Embryonic facial prominence (tissue), 1 donor: ENCODE measurements around the gene KRT31.
"Not testable (repeated sequence)": the region's sequence is repeated elsewhere in the genome, so short reads cannot be mapped to it uniquely, and the experiment has no call there.

Experiments used
- DNase-seq: peaks from one replicate; pipeline ENCODE4 v3.0.0-alpha.2; 2016; ENCODE audit errors: extremely low spot score

The KRT31 gene

DNA sequence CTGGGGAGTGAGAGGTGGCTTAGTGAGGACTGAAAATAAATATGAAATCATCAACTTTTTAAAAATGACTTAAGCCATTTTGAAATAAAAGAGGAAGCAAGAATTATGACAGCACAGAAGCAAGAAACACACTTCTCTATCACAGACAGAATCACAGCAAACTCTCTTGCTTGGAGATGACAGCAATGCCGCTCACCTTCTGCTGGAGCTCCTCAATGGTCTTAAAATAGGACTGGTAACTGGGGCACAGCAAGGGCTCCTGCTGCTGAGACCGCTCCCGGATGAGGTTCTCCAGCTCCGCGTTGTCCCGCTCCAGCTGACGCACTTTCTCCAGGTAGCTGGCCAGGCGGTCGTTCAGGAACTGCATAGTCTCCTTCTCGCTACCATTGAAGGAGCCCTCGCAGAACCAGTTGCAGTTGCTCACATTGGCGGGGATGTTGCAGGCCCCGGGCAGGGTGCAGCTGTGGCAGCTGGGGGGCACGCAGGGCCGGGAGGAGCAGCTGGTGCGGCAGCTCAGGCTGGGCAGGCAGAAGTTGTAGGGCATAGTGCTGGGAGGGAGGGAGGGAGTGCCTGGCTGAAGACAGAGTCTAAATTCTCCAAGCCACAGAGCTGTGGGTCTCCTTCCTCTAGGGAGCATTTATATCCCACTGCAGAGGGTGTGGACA is at the start of gene KRT31:
TSS of gene KRT31 (minus strand) at position 613 of the 665 bp plus-strand sequence. CDS start at position 544, 69 bp downstream.
- no peak for DNase-seq

- no peak for DNase-seq
These were observed 49.4 kb upstream of the KRT31 start for GRCh38 chr17:41446806-41447205.

GRCh38 chr17:41444640-41445039 is 47.2 kb upstream of the KRT31 start:
- no peak for DNase-seq

DNA sequence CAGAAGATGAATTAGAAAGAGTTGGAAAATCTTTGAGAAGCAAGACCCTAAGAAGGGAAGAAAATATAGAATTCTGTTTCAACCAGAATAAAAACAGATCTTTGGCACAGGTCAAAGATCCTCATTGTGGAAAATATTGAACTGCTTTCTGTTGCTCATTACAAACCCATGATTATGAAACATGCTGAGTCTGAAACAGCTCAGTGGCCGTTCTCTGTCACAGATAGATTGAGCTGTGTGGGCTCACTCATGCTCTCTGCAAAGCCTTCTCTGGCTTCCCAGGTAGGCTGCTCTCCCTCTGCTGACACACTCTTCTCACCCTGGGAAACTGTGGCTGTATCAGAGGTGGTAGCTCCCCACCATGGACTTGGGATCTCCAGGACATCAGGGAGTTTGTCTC is 46.8 kb upstream of the KRT31 start:
- DNase-seq = no peak

GRCh38 chr17:41442739-41443138 is 45.3 kb upstream of the KRT31 start:
- DNase-seq = no peak

GRCh38 chr17:41440531-41441033 is 43.2 kb upstream of the KRT31 start, which contains the start of gene KRT38:
KRT38 (minus strand) TSS chr17:41440983; CDS start chr17:41440921, 62 bp downstream.
- DNase-seq = no peak

DNA sequence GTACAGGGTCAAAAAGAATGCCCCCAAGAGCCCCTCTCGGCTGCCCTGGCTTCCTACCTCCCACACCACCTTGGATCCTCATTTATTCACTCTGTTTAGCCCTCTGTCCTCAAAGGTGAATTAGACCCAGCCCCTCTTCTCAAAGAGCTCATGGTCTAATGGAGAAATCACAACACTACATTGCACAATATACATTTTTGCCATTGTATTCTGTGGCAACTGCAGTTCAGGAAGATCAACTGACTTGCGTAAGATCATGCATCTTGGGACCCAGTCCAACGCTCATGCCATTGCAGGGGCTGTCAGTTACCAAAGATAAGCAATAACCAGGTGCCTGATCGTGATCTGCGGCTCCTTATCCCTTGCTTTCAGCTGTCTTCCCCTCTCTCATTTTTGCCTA is 42.0 kb upstream of the KRT31 start:
- no peak for DNase-seq

DNA sequence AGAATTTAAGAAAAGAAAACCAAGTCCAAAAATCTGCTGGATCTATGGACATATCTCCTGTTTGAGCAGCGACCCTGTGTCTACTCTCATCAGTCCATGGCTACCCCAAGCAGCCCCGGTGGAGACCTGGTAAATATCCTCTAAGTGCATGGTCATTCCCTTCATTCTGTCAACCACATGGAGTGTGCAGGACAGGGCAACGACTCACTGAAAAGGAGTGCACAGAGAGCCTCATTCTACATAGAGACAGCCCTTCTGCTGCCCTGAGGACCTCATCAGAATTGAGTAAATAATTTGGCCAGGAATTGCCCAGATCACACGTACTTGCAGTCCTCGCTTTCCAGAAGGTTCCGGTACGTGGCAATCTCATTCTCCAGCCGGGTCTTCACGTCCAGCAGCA is 40.4 kb upstream of the KRT31 start:
- no peak for DNase-seq

DNA sequence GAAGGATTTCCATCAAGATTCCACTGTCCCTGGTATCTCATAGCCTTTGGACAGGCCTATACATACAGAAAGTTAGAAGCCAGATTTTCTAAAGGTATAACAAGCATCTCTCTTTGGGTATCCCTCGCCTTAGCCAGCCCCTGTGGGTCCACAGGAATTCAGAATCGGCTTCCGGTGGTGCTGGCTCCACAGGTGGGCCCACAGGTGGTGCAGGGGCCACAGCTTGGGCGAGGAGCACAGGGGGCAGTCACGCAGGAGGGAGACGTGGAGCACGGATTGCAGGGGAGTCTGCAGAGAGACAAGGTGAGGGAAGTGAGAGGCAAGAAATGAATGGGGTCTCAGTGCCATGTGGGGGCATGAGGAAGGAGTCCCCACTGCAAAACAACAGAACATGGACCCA is 39.8 kb upstream of the KRT31 start:
- DNase-seq = no peak

DNA sequence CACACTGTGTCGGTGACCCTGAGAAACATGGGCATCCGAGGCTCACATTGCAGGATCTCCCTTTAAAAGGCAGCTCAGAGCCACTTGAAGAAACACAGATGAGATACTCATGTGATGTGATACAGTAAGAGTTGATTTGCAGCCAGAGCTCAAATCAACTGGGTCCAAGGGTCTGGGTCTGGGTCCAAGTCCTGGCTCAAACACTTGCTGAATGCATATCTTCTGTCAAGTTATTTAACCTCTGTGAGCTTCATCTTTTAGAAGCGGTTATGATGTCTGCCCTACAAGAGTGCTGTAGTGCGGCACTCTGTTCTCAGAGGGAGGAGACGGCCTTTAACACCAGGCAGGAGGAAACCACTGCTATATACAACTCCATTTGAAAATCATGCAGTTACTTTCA is 37.0 kb upstream of the KRT31 start:
- DNase-seq = no peak

GRCh38 chr17:41434005-41434404 is 36.6 kb upstream of the KRT31 start:
- DNase-seq = no peak

GRCh38 chr17:41433586-41433985 is 36.2 kb upstream of the KRT31 start:
- DNase-seq = no peak

DNA sequence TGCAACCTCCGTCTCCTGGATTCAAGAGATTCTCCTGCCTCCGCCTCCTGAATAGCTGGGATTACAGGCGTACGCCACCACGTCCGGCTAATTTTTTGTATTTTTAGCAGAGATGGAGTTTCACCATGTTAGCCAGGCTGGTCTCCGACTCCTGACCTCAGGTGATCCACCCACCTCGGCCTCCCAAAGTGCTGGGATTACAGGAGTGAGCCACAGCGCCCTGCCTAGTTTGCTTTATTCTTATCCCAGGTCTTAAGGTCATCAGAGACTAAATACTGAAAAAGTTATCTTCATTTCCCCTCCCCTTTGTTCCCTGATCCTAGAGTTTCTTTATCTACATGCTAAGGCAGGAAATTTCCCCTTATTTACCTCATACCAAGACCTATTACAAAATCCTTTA is 33.0 kb upstream of the KRT31 start:
- not testable (repeated sequence) for DNase-seq

GRCh38 chr17:41429667-41430066 is 32.3 kb upstream of the KRT31 start:
- no peak for DNase-seq

DNA sequence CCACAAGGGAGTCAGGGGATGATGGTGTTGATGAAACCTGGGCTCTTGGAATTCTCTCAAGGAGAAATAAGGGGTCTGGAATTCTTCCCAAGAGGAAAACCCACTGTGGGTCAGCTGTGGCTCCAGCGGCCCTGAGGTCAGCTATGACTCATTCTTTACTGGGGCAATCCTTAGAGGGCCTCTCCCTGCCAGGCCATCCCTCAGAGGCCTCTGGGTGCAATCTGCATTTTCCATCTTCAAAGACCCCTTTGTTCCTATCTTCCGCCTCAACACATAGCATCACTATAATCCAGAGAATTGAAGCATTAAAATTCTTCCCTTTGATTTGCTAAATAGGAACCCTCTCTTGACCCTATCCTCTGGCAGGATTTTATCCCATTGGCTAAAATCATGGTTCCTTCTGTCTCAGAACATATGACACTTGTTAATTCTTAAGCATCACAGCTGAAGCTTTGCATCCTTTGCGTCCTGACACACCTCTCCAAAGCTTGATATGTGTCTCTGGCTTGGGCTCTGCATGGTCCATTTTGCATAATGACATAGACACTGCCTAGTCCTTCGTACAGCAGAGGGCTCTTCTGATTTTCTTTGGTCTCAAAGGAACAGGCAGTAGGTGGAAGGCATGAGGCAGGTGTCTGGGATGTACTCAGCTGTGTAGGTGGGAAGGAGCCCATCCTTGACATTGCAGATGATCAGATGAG is 31.3 kb upstream of the KRT31 start:
- no peak for DNase-seq

- no peak for DNase-seq
These were observed 26.8 kb upstream of the KRT31 start, which contains the start of gene KRT37 for GRCh38 chr17:41424111-41424635. KRT37 (minus strand) TSS chr17:41424585; CDS start chr17:41424523, 62 bp downstream.

DNA sequence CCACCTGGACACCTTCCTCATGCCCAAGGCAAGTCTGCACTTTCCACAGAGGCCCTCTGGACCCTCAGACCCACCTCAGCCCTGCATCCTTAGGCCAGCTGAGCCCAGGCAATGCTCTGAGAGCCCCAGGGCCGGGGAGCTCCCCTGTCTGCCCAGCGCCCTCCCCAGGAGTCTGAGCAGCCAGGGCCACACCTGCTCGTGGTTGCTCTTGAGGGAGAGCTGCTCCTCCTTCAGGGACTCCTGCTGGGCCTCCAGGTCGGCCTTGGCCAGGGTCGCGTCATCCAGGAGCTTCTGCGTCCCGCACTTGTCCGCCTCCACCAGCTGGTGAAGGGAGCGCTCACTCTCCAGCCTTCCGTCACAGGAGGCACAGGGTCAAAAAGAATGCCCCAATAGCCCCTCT is 25.2 kb upstream of the KRT31 start:
- not testable (repeated sequence) for DNase-seq

GRCh38 chr17:41421617-41422016 is 24.2 kb upstream of the KRT31 start:
- no peak for DNase-seq

- DNase-seq = no peak
These were observed 23.7 kb upstream of the KRT31 start for GRCh38 chr17:41421116-41421515.

- no peak for DNase-seq
These were observed 22.7 kb upstream of the KRT31 start for GRCh38 chr17:41420134-41420533.

- DNase-seq = no peak
These were observed 22.3 kb upstream of the KRT31 start for GRCh38 chr17:41419716-41420115.

DNA sequence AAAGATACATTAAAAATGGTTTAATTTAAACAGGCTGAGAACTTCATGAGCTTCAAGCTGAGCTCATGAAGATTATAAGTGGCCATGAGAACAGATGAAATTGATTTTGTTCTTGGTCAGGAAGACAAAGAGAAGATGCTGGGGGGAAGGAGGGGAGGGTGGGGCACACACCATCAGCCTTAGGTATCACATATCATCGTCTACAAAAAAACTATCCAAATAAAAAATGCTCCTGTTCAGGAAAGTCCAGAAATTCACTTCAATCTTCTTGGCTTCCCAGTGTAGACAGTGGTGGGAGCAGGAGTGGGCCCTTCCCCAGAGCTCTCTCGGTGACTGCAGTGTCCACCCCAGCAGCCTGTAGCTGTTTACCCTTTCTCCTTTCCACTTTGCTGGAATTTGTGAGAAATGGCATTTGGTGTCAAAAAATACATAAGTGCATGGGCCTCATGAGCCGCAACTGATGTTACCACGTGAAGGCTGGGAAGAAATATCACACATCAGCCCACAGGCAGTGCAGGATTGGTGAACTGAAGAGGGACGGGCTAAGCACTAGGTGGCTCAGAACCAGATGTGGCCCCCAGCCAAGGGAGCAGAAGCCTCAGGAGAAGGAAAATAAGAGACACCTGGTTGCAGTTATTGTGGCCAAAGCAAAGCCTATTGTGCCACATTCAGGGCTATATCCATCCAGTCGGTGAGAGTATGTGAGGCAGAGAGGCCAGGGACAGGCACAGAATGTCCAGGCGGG is 20.9 kb upstream of the KRT31 start:
- DNase-seq = no peak
